ENCODE results near the gene BLOC1S5.

DNA sequence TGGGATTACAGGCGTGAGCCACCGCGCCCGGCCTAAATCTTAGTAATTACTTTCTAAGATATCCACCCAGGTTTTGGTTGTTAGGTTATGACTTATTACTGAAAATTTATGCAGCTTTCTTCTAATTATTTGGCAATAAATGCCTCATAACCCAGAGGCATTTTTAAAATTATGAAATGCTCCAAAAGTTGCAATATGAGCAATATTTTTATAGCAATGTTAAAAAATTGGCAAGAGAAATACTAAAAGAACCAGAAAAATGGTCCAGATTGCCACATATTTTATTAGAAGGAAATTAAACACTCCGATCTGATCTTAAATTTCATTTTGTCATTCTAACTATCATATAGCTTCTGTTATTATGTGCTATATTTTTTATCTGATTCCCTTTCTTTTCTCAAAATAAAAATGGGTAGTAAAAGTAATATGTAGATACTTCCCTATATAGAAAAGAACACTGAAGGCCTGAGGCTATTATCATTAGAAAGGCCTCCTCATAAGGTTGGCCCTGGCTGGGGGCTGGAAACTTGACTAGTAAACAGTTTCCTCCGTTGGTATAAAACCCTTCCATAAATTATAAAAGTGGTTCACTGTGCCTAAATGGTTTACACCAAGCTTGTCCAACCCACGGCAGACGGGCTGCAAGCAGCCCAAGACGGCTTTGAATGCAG, 22.1 kb downstream of the BLOC1S5 start:
- no peak for TF ChIP-seq SIN3A (IDR thresholded peaks at IDR 0.05; ENCODE audit: borderline replicate concordance, insufficient read depth, low read depth, low read length)
- TF ChIP-seq, protein P1, sequence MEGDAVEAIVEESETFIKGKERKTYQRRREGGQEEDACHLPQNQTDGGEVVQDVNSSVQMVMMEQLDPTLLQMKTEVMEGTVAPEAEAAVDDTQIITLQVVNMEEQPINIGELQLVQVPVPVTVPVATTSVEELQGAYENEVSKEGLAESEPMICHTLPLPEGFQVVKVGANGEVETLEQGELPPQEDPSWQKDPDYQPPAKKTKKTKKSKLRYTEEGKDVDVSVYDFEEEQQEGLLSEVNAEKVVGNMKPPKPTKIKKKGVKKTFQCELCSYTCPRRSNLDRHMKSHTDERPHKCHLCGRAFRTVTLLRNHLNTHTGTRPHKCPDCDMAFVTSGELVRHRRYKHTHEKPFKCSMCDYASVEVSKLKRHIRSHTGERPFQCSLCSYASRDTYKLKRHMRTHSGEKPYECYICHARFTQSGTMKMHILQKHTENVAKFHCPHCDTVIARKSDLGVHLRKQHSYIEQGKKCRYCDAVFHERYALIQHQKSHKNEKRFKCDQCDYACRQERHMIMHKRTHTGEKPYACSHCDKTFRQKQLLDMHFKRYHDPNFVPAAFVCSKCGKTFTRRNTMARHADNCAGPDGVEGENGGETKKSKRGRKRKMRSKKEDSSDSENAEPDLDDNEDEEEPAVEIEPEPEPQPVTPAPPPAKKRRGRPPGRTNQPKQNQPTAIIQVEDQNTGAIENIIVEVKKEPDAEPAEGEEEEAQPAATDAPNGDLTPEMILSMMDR (IDR thresholded peaks at IDR 0.05) = no peak
